Cardiac muscle cell (in vitro differentiated cells and primary cell): ENCODE results near the gene KLF15. TPM values are rescaled to one million over a fixed set of nuclear protein-coding genes. Genes with fewer than 3 reads are reported as not detected.

Source experiments
- DNase-seq, 2 donors: peaks; one replicate each; pipeline versions ENCODE4 v3.0.0 to v3.0.0-alpha.2; 2010 to 2017; ENCODE audit warnings: low read depth in 1 of 2, low spot score in 1 of 2
- H3K27ac ChIP-seq: fragments of 200-600 bp; sonication (generic); 2 replicates; pipeline ENCODE4 v1.5.1; 2016
- H3K27me3 ChIP-seq: fragments of 200-600 bp; sonication (generic); 2 replicates; pipeline ENCODE4 v1.6.0; 2016; ENCODE audit warnings: control low read depth
- H3K36me3 ChIP-seq: fragments of 200-600 bp; sonication (generic); 2 replicates; pipeline ENCODE4 v1.5.1; 2016; ENCODE audit warnings: control low read depth
- H3K4me1 ChIP-seq: fragments of 200-600 bp; sonication (generic); 2 replicates; pipeline ENCODE4 v1.8.1; 2017; ENCODE audit warnings: low read depth, mild to moderate bottlenecking, mixed run types
- H3K4me3 ChIP-seq: fragments of 200-600 bp; sonication (generic); 2 replicates; pipeline ENCODE4 v1.5.1; 2016; ENCODE audit warnings: mild to moderate bottlenecking
- H3K9me3 ChIP-seq: fragments of 200-600 bp; sonication (generic); 2 replicates; pipeline ENCODE4 v1.5.1; 2017; ENCODE audit warnings: low read depth, mild to moderate bottlenecking, control low read depth
- CTCF ChIP-seq: IDR thresholded peaks from 2 replicates; pipeline ENCODE4 v1.5.1; 2012; ENCODE audit warnings: low read depth, mild to moderate bottlenecking, low read length
- polyA plus RNA-seq: library from polyadenylated mRNA; unstranded; fragments of >200 nt; fragmentation: Nextera tagmentation; extraction: Ambion mirVana; gene quantifications from 2 replicates; pipeline ENCODE4 v1.2.1, GENCODE V29; 2016
- total RNA-seq: library from RNA; depleted of rRNA; stranded (reverse); fragments of >200 nt; gene quantifications from 2 replicates; pipeline ENCODE4 v1.2.3, GENCODE V29; 2016

The KLF15 gene
- total and polyA plus RNA-seq, 2 experiments from 2014 or later = 0.75 to 16.5 TPM

GRCh38 chr3:126364731-126365301 lies 7.6 kb upstream of the KLF15 start:
- Histone ChIP-seq H3K9me3 (no peaks in the 10 kb centered on the region), H3K36me3 (no peaks in the 10 kb centered on the region), H3K4me3 (no peak overlapping the region), H3K4me1 (no peaks in the 10 kb centered on the region), H3K27ac (no peak overlapping the region), H3K27me3 (no peaks in the 10 kb centered on the region)
- no peak for TF ChIP-seq CTCF
- DNase-seq = no peak

GRCh38 chr3:126364130-126364695 lies 7.0 kb upstream of the KLF15 start:
- H3K36me3 ChIP-seq = no peaks in the 10 kb centered on the region

GRCh38 chr3:126361211-126361610 lies 4.0 kb upstream of the KLF15 start:
- no peaks in the 10 kb centered on the region for H3K9me3 ChIP-seq
- H3K27ac ChIP-seq = no peak overlapping the region
- no peak overlapping the region for H3K4me3 ChIP-seq
- no peaks in the 10 kb centered on the region for H3K36me3 ChIP-seq
- DNase-seq = no peak
- TF ChIP-seq CTCF = no peak
- H3K27me3 ChIP-seq = peaks cover 6% of the 10 kb centered on the region
- no peaks in the 10 kb centered on the region for H3K4me1 ChIP-seq

More at GRCh38 chr3:126364130-126364695, 7.0 kb upstream of the KLF15 start:
- no peaks in the 10 kb centered on the region for H3K27me3 ChIP-seq
- no peak overlapping the region for H3K27ac ChIP-seq
- no peaks in the 10 kb centered on the region for H3K4me1 ChIP-seq
- no peak for DNase-seq
- TF ChIP-seq CTCF = no peak
- no peaks in the 10 kb centered on the region for H3K9me3 ChIP-seq
- H3K4me3 ChIP-seq = no peak overlapping the region

GRCh38 chr3:126360714-126361060 lies 3.5 kb upstream of the KLF15 start:
- H3K9me3 ChIP-seq = no peaks in the 10 kb centered on the region
- H3K4me1 ChIP-seq = no peaks in the 10 kb centered on the region
- no peak overlapping the region for H3K27ac ChIP-seq
- H3K36me3 ChIP-seq = no peaks in the 10 kb centered on the region
- TF ChIP-seq CTCF = no peak
- no peak overlapping the region for H3K4me3 ChIP-seq
- no peak for DNase-seq
- H3K27me3 ChIP-seq = peaks cover 6% of the 10 kb centered on the region

- no peak overlapping the region for H3K4me3 ChIP-seq
- TF ChIP-seq CTCF = no peak
- no peaks in the 10 kb centered on the region for H3K36me3 ChIP-seq
- H3K27me3 ChIP-seq = peaks cover 6% of the 10 kb centered on the region
- DNase-seq = no peak
- H3K9me3 ChIP-seq = no peaks in the 10 kb centered on the region
- H3K4me1 ChIP-seq = peaks cover 5% of the 10 kb centered on the region
- no peak overlapping the region for H3K27ac ChIP-seq
Measured at GRCh38 chr3:126360046-126360713, 3.0 kb upstream of the KLF15 start.
